ENCODE measurements around the gene UCP3.
"Not testable (repeated sequence)": the region's sequence is repeated elsewhere in the genome, so short reads cannot be mapped to it uniquely, and the experiment has no call there.

Gene UCP3

GRCh38 chr11:73999581-74000306 lies 9.1 kb downstream of the UCP3 start:
- DNase-seq: no peak

GRCh38 chr11:73998846-73999575 lies 9.9 kb downstream of the UCP3 start:
- DNase-seq: no peak

- DNase-seq: no peak
Observed at GRCh38 chr11:73997120-73997770, 11.6 kb downstream of the UCP3 start.

- no peak for DNase-seq
Observed at GRCh38 chr11:73996161-73996747, 12.6 kb downstream of the UCP3 start.

- DNase-seq: no peak
Observed at GRCh38 chr11:73995731-73996130, 13.2 kb downstream of the UCP3 start.

- DNase-seq: no peak
Observed at GRCh38 chr11:73995247-73995646, 13.6 kb downstream of the UCP3 start.

GRCh38 chr11:73991471-73992006 lies 17.3 kb downstream of the UCP3 start:
- DNase-seq: no peak

- DNase-seq: no peak
Observed at GRCh38 chr11:73990730-73991129, 18.2 kb downstream of the UCP3 start.

GRCh38 chr11:73989156-73989555 lies 19.7 kb downstream of the UCP3 start:
- DNase-seq: no peak

GRCh38 chr11:73988227-73988626 lies 20.7 kb downstream of the UCP3 start:
- no peak for DNase-seq

GRCh38 chr11:73985661-73986060 lies 23.2 kb downstream of the UCP3 start:
- not testable (repeated sequence) for DNase-seq

- no peak for DNase-seq
Observed at GRCh38 chr11:73983741-73984538, 24.9 kb downstream of the UCP3 start.

GRCh38 chr11:73982990-73983740 lies 25.7 kb downstream of the UCP3 start:
- DNase-seq: peak; percentile 90

- peak; percentile 77 for DNase-seq
Observed at GRCh38 chr11:73982595-73982989, 26.3 kb downstream of the UCP3 start, which contains the start of gene UCP2. TSS of gene UCP2 (minus strand) at chr11:73982843. CDS start at chr11:73978378, 4,465 bp downstream.

GRCh38 chr11:73981051-73981805 lies 27.7 kb downstream of the UCP3 start:
- no peak for DNase-seq

- peak; percentile 83 for DNase-seq
Observed at GRCh38 chr11:73980001-73980961, 28.6 kb downstream of the UCP3 start.

- DNase-seq: no peak
Observed at GRCh38 chr11:73978576-73979086, 30.3 kb downstream of the UCP3 start.

- no peak for DNase-seq
Observed at GRCh38 chr11:73977856-73978519, 30.9 kb downstream of the UCP3 start.

All from activated gamma-delta T cell treated with Interleukin-2 at 50 U/mL for 16 hours (primary cell).